Superior temporal gyrus (tissue), 1 donor: Measurements from ENCODE around the gene OPRL1.

Experiments
- DNase-seq: peaks from one replicate; pipeline ENCODE4 v3.0.0-alpha.2; 2016; ENCODE audit errors: extremely low spot score

OPRL1 gene

GRCh38 chr20:64042054-64042781, 37.7 kb upstream of the OPRL1 start:
- no peak for DNase-seq

GRCh38 chr20:64043768-64044167, 36.1 kb upstream of the OPRL1 start:
- no peak for DNase-seq

GRCh38 chr20:64044484-64045247, 35.2 kb upstream of the OPRL1 start:
- no peak for DNase-seq

GRCh38 chr20:64045346-64046011, 34.4 kb upstream of the OPRL1 start:
- no peak for DNase-seq

- DNase-seq = no peak
Measured at GRCh38 chr20:64047046-64047389, 32.9 kb upstream of the OPRL1 start.

GRCh38 chr20:64047968-64048401, 31.9 kb upstream of the OPRL1 start:
- no peak for DNase-seq

- no peak for DNase-seq
Measured at GRCh38 chr20:64048402-64049044, 31.4 kb upstream of the OPRL1 start.

GRCh38 chr20:64049060-64049877, 30.6 kb upstream of the OPRL1 start, which contains the start of gene SOX18:
SOX18 (minus strand) TSS chr20:64049639; CDS start chr20:64049516, 123 bp downstream.
- DNase-seq = no peak

- no peak for DNase-seq
Measured at GRCh38 chr20:64049878-64050260, 30.0 kb upstream of the OPRL1 start.

GRCh38 chr20:64050261-64051032, 29.4 kb upstream of the OPRL1 start:
- DNase-seq = no peak

GRCh38 chr20:64051033-64051452, 28.8 kb upstream of the OPRL1 start:
- DNase-seq = no peak

- no peak for DNase-seq
Measured at GRCh38 chr20:64051561-64052325, 28.1 kb upstream of the OPRL1 start.

- DNase-seq = no peak
Measured at GRCh38 chr20:64052326-64052722, 27.6 kb upstream of the OPRL1 start.

GRCh38 chr20:64052987-64053840, 26.7 kb upstream of the OPRL1 start:
- no peak for DNase-seq

GRCh38 chr20:64053841-64054661, 25.8 kb upstream of the OPRL1 start:
- no peak for DNase-seq

- DNase-seq = no peak
Measured at GRCh38 chr20:64055396-64055892, 24.4 kb upstream of the OPRL1 start.

- no peak for DNase-seq
Measured at GRCh38 chr20:64055893-64056638, 23.8 kb upstream of the OPRL1 start.
